Bronchial epithelial cell (primary cell): ENCODE results near the gene SRGAP3. TPM values are rescaled to one million over a fixed set of nuclear protein-coding genes. Genes with fewer than 3 reads are reported as not detected.
A peak's percentile ranks its signal among the peaks of the same experiment; 100 is the strongest.

Experiments
- DNase-seq: peaks from one replicate; pipeline ENCODE4 v3.0.0-alpha.2; 2010; ENCODE audit warnings: low read depth
- FAIRE-seq: peaks from 2 replicates; lab custom pipeline; 2011; peaks lifted over from hg19 to GRCh38; lab: Jason Lieb, UNC
- H3K27me3 ChIP-seq: 2 replicates; pipeline ENCODE4 v1.5.1; 2011; ENCODE audit warnings: low read length; ENCODE audit not compliant: control insufficient read depth, insufficient read depth
- H3K36me3 ChIP-seq: 2 replicates; pipeline ENCODE4 v1.5.1; 2011; ENCODE audit warnings: low read length; ENCODE audit not compliant: control insufficient read depth, insufficient read depth
- H3K4me3 ChIP-seq: 2 replicates; pipeline ENCODE4 v1.5.1; 2011; ENCODE audit warnings: mild to moderate bottlenecking, low read depth, low read length, control low read depth
- CTCF ChIP-seq: IDR thresholded peaks from 2 replicates; pipeline ENCODE4 v1.5.1; 2011; ENCODE audit warnings: mild to moderate bottlenecking, moderate library complexity, low read length, control low read depth, inconsistent platforms; ENCODE audit not compliant: insufficient read depth, severe bottlenecking
- total RNA-seq: library from RNA; depleted of rRNA; stranded (reverse); fragments of >200 nt; gene quantifications from 2 replicates; pipeline ENCODE4 v1.2.1, GENCODE V29; 2014

SRGAP3 gene
- total RNA-seq, 1 donor from 2014 or later: 30.5 TPM

- DNase-seq (no peak), FAIRE-seq (no peak)
Measured at GRCh38 chr3:9163289-9163688, 86.2 kb downstream of the SRGAP3 start.

GRCh38 chr3:9161811-9162210 lies 87.6 kb downstream of the SRGAP3 start:
- H3K36me3 ChIP-seq: no peaks in the 10 kb centered on the region
- no peak for TF ChIP-seq CTCF
- peak; percentile 89 for DNase-seq
- peak; percentile 79 for FAIRE-seq
- H3K27me3 ChIP-seq: no peaks in the 10 kb centered on the region
- H3K4me3 ChIP-seq: no peak overlapping the region

More at GRCh38 chr3:9163289-9163688, 86.2 kb downstream of the SRGAP3 start:
- no peaks in the 10 kb centered on the region for H3K27me3 ChIP-seq
- TF ChIP-seq CTCF: no peak
- no peaks in the 10 kb centered on the region for H3K36me3 ChIP-seq
- H3K4me3 ChIP-seq: no peak overlapping the region

- FAIRE-seq (no peak), DNase-seq (no peak)
- Histone ChIP-seq H3K36me3 (no peaks in the 10 kb centered on the region), H3K4me3 (no peak overlapping the region), H3K27me3 (no peaks in the 10 kb centered on the region)
- no peak for TF ChIP-seq CTCF
Measured at GRCh38 chr3:9161298-9161697, 88.1 kb downstream of the SRGAP3 start.

GRCh38 chr3:9158865-9159630 lies 90.4 kb downstream of the SRGAP3 start:
- TF ChIP-seq CTCF: no peak
- H3K4me3 ChIP-seq: no peak overlapping the region
- no peaks in the 10 kb centered on the region for H3K27me3 ChIP-seq
- H3K36me3 ChIP-seq: no peaks in the 10 kb centered on the region
- DNase-seq (no peak), FAIRE-seq (no peak)

- H3K36me3 ChIP-seq: no peaks in the 10 kb centered on the region
- H3K4me3 ChIP-seq: no peak overlapping the region
- no peak for TF ChIP-seq CTCF
- DNase-seq: no peak
- no peaks in the 10 kb centered on the region for H3K27me3 ChIP-seq
- FAIRE-seq: no peak
Measured at GRCh38 chr3:9157651-9158362, 91.6 kb downstream of the SRGAP3 start.
